Measurements from ENCODE around the gene MEGF6.

The MEGF6 gene

GRCh38 chr1:3453203-3453761 is 158.0 kb downstream of the MEGF6 start:
- FAIRE-seq, result no peak

GRCh38 chr1:3452866-3453175 is 158.5 kb downstream of the MEGF6 start:
- FAIRE-seq, result no peak

DNA sequence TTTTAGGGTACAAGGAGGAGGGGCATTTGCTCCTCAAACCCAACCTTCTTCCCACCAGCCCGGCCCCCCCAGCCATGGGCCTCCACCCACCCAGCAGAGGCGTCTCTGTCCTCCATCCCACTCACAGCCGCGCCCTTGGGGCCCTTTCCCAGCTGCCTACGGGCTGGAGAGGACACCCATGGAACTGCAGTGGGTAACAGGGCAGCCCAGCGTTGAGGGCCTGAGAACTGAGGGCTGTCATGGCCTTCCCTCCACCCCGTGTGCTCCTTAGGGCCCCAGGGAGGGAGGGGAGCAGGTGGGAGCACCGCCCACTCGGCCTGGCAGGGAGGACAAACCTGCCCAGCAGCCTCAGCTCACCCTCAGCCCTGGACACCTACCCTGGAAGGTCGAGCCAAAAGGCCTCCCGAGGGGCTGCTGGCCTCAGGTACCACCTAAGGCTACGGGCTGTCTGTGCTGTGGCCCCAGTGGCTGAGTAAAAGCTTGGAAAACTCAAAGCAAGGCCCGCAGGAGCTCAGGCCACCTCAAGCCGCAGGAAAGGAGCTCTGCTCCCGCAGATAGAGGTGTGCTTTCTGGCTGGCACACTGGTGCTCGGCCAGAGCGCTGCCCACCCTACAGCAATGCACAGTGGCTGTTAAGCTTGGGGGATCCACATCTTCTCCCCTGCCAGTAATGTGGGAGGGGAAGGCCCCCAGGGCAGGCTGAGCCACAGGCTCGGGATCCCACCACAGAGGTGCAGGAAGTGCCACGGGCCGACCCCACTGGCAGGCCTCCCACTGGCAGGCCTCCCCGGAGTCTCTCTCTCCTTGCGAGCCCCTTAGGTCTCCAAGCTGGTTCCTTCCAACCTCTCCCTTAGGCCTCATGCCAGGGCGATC is 159.1 kb downstream of the MEGF6 start:
- no peak for FAIRE-seq

- no peak for FAIRE-seq
Observed at GRCh38 chr1:3450983-3451382, 160.3 kb downstream of the MEGF6 start.

DNA sequence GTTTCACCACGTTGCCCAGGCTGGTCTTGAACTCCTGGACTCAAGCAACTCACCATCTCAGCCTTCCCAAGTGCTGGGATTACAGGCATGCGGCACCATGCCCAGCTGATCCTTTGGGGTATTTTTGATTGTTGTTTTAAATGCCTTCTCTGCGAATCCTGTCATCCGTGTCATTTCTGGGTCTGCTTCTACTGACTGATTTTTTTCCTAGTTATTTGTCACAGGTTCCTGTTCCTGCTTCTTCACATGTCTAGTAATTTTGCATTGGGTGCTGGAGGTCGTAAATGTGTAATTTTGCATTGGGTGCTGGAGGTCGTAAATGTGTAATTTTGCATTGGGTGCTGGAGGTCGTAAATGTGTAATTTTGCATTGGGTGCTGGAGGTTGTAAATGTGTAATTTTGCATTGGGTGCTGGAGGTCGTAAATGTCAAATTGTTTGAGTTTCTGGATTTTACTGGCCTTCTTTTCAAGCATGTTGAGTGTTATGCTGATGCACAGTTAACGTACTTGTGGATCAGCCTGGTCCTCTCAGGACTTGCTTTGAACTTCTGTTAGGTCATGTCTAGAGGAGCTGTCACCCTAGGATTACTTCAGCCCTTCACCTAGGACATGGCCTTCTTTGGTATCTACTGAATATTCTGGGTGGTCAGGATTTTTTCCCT is 161.0 kb downstream of the MEGF6 start:
- FAIRE-seq, result no peak

GRCh38 chr1:3444736-3445135 is 166.6 kb downstream of the MEGF6 start:
- no peak for FAIRE-seq

- no peak for FAIRE-seq
Observed at GRCh38 chr1:3444298-3444697, 167.0 kb downstream of the MEGF6 start.

GRCh38 chr1:3443807-3444206 is 167.5 kb downstream of the MEGF6 start:
- no peak for FAIRE-seq

GRCh38 chr1:3442901-3443300 is 168.4 kb downstream of the MEGF6 start:
- no peak for FAIRE-seq

- no peak for FAIRE-seq
Observed at GRCh38 chr1:3442331-3442730, 169.0 kb downstream of the MEGF6 start.

DNA sequence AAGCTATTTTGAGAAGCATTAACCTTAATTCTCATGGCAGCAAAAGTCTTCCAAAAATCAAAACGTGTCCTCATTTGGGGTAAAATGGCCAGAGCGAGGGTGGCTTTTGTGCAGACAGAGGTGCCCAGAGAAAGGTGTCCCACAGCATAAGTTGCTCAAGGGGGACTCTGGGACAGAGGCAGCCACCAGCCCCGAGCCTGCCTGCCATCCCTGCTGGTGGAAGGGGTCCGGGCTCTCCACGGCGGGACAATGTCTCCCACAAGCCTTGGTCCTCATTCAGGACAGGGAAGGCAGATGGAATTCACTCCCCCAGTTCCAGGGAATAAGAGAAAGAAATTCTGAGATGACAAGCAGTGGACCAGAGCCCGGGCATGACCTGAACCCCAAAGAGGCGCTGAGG is 169.4 kb downstream of the MEGF6 start:
- no peak for FAIRE-seq

DNA sequence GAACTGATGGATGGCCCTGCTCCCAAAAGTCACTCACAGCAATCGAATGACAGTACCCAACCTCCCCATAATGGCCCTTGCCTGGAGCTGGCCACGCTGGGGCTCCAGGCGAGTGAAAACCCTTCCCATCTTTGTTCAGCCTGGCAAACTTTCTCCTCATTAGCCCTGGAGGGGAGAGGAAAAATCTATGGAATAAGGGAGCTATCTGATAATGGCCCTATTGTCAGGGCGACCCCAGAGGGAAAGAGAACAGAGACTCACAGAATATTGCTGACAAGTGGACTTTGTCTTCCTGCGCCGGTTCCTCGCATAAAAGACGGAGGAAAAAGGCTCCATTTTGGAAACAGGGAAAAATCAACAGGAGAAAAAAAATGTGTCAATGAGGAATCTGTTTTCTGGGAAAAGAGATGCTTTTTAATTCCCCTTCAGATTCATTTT is 169.9 kb downstream of the MEGF6 start:
- FAIRE-seq, result no peak

DNA sequence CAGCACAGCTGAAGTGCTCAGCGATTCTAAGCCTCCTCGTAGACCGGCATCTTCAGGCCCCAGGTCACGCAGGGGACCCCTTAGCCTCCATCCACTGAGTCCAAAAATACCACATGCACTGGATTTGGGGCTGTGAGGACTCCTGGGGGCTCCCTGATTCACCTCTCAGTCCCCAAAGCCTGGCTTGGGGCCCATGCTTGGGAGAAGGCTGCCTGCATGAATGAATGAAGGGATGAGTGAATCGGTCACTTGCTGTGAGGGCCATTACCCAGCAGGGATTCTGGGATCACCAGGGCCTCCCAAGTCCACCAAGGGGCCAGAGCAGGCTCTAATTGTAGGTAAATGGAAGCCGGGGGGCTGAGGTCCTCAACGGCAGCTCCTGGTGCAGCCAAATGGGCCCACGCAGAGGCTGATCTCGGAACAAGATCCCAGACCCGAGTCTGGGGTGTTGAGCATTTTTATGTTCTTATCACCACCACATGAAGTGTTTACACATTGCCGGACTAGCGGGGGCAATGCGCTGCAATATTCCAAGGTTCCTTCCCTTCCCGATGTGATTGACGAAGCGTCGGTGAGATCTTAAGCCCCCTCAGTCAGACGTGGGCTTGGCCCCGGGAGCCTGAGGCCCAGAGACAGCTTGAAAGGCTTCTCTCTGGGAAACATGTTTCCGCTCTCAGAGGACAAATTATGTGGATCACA is 170.4 kb downstream of the MEGF6 start:
- FAIRE-seq, result no peak

DNA sequence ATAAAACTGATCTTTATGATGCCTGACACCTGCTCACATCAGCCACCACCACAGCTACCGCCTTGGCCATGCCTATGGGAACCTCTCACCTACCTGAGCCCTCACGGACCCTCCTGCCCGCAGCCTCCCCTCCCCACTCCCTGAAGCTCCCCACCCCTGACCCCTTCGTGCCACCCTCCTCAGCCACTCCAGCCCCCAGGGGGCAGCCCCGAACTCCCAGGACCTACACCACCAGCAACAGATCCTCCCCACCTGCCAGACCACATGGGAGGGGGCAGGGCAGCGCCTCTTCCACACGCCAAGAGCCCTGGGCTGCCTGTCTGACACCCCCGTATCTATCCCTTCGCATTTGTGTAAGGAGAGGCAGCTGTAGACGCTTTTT is 171.0 kb downstream of the MEGF6 start:
- FAIRE-seq, result no peak
